AG09309 (cell line): ENCODE results near the gene RASGRF1.

Experiments used
- DNase-seq: peaks from one replicate; pipeline ENCODE4 v3.0.0-alpha.2; 2010; ENCODE audit warnings: low read depth
- H3K4me3 ChIP-seq: 2 replicates; pipeline ENCODE4 v1.5.1; 2011; ENCODE audit warnings: mild to moderate bottlenecking, low read depth, low read length, moderate library complexity; ENCODE audit not compliant: control insufficient read depth
- TF ChIP-seq, protein P1 (sequence below): IDR thresholded peaks from 2 replicates; pipeline ENCODE4 v1.5.1; 2011; ENCODE audit warnings: mild to moderate bottlenecking, low read depth, low read length, inconsistent platforms; ENCODE audit not compliant: insufficient read depth, control insufficient read depth; ENCODE audit errors: missing control alignments

Gene RASGRF1

DNA sequence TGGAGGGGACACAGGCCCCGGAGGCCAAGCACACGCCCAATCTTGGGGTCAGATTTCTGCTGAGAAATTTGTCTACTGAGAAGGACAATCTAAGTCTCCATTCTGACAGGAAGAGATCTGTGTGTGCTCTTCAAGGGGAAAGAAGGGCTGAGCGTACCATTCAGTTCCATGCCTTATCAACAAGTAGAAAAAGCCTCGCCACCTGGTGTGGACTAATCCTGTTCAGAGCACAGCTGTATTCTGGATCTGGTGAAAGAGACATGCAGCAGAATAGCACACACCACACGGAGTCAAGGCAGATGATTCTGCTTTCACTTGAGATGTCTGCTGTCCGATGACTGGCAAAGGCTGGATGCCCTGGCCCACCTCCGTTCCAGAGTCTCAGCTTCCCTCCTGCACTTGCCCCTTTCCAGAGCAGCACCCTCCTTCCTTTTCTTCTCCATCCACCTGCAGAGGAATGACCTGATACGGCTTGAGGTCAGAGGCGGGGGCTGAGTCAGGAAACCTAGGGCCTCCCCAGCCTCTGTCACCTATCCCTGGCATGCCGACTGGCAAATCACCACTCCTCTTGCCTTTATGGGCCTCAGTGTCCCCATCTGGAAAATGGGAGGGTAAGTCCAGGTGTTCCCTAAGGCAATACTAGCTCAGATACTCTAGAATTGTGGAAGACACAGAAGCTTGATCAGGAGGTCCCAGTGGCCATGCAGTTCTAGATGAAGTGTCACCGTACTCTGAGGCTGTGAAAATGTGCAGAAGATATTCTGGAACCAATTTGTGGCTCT, 108.9 kb downstream of the RASGRF1 start:
- no peak for DNase-seq
- no peak overlapping the region for H3K4me3 ChIP-seq
- TF ChIP-seq, protein P1, sequence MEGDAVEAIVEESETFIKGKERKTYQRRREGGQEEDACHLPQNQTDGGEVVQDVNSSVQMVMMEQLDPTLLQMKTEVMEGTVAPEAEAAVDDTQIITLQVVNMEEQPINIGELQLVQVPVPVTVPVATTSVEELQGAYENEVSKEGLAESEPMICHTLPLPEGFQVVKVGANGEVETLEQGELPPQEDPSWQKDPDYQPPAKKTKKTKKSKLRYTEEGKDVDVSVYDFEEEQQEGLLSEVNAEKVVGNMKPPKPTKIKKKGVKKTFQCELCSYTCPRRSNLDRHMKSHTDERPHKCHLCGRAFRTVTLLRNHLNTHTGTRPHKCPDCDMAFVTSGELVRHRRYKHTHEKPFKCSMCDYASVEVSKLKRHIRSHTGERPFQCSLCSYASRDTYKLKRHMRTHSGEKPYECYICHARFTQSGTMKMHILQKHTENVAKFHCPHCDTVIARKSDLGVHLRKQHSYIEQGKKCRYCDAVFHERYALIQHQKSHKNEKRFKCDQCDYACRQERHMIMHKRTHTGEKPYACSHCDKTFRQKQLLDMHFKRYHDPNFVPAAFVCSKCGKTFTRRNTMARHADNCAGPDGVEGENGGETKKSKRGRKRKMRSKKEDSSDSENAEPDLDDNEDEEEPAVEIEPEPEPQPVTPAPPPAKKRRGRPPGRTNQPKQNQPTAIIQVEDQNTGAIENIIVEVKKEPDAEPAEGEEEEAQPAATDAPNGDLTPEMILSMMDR = no peak

DNA sequence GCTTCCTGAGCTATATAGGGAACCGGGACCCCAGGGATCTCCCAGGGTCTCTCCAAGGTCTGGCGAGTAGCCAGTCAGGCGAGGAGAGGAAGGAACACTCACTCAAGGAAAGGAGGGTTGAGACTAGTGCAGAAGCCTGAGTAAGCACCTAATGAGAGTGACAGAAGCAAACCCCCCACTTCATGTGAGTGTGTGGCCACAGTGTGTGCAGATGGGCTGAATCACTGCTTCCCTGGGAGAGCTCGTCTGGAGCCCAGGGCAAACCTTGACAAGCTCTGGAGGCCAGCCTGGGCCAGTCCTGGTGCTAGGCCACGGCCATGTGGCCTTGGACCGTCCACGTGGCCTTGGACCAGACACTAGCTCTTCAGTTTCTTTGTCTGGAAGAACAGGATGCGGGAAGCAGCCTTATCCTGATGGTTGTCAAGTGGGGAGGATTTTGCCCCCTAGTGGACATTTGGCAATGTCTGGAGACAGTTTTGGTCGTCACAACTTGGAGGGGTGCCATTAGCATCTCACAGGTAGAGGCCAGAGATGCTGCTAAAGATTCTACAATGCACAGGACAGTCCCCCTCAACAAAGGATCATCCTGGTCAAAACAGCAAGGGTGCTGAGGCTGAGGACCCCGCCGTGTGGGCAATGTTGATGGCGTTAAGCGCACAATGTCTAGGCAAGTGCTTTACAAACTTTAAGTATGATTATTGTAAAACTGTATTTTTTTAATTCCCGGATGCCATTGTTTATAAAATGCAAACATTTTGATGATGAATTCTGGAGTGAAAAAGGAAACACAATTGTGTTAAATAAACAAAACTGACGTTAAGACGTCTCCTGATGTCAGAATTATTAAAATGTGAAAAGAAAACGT, 110.9 kb downstream of the RASGRF1 start:
- TF ChIP-seq, protein P1 = peak; percentile 76
- no peak overlapping the region for H3K4me3 ChIP-seq
- DNase-seq = no peak

DNA sequence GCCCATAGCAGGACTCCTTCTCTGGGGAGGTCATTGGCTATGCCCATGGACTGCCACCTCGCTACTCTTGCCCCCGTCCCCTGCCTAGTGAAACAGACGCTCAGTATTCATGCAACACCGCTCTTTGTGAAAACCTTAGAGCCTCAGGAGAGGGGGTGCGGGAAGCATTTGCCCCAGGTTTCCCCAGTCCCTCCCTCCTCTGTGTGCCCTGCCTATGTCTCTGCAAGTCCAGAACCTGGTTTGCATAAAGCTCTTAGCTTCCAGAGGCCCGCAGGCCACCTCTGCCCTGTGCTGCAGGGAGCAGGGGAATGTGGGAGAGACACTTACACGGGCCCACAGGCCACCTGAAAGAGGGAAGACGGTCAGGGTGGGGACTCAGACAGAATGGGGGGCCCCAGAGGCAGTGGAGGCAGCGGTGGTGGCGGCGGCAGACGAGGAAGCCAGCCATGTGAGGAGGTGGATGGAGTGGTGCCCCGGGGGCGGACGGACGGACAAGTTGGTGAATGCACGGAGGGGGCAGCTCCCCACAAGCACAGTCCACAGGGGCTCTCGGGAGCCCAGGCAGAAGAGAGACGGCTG, 111.9 kb downstream of the RASGRF1 start:
- no peak overlapping the region for H3K4me3 ChIP-seq
- DNase-seq = no peak
- TF ChIP-seq, protein P1 = no peak

DNA sequence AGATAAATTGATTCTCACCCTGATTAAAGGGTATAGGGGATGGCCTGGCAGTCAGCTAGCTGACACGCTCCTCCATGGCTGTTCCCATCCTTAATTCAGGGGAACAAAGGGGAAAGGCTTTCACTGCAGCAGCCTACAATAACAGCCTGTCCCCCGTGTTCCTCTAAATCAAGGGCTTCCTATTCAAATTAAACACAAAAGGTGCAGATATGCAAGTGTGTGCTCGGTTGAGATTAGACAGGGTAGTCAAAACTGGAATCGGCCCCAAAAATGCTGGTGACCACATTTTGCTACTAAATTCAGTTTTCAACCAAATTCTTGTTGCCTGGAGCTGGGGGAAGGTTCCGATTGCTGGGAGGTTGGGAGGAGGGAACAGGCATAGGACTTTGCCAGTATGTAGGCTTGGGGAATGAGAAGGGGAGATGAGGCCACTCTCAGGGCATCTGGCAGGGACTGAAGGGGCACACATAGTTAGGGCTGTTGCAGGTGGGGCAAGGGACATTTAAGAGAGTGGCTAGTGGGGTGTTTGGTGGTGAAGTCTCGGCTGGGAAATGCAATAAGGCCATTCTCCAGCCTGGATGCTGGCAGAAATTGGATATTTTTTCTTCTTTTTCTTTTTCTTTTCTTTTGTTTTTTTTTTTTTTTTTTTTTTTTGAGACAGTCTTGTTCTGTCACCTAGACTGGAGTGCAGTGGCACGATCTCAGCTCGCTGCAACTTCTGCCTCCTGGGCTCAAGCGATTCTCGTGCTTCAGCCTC, 112.8 kb downstream of the RASGRF1 start:
- no peak overlapping the region for H3K4me3 ChIP-seq
- TF ChIP-seq, protein P1 = no peak
- DNase-seq = no peak

DNA sequence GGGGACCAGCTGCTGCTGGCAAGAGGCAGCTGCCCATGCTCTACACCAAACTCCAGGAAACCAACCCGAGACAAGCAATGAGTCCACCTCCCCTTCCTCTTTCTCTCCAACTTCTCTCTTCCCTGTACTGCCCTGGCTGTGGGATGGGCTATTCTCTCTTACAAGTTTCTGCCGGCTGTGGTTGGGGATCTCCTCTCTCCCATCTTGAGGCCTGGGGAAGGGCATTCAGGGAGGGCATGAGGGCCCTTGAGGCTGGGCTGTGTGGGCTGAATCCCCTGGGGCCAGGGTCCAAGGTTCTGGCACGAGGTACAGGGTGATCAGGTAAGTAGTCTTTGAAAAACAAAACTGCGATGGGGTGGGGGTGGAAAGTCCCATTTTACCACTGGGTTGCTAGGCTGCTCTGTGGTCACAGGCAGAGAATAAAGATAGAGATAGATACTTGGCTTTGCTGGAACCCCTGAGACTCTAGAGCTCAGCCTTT, 113.4 kb downstream of the RASGRF1 start:
- TF ChIP-seq, protein P1 = no peak
- H3K4me3 ChIP-seq = no peak overlapping the region
- no peak for DNase-seq

DNA sequence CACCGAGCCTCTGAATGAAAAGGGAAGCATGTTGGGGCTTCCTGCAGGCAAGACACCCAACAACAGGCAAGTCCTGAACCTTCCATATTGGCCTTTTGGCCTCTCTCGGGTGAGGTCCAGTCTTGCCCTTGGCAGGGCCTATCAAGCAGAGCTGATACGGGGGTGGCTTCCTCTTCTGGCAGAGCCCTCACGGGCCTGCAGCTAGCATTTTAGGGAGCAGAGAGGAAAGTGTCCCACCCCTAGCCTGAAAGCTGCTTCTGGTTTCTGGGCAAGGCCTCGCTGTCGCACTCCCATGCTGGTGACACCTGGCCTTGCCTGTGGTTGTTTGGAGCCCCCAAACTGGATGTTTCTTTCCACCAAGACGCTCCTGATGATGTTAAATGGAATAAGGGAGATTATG, 113.9 kb downstream of the RASGRF1 start:
- DNase-seq = no peak
- TF ChIP-seq, protein P1 = no peak
- H3K4me3 ChIP-seq = no peak overlapping the region
